Liver (tissue), 9 donors: ENCODE results near the gene WDR46. TPM values are rescaled to one million over a fixed set of nuclear protein-coding genes. Genes with fewer than 3 reads are reported as not detected.

Experiments used
- DNase-seq: peaks from one replicate; pipeline ENCODE4 v3.0.0-alpha.2; 2017; ENCODE audit warnings: low spot score
- H3K27ac ChIP-seq, 2 donors: one replicate each; pipeline ENCODE4 v1.7.0; 2013; ENCODE audit warnings: inconsistent platforms in 2 of 2, low read length in 2 of 2, control low read depth in 1 of 2, low read depth in 1 of 2, mild to moderate bottlenecking in 1 of 2
- H3K27me3 ChIP-seq, 4 donors: one replicate each; pipeline versions ENCODE4 v1.6.1 to v1.7.0; 2013; ENCODE audit warnings: low read length in 3 of 4, inconsistent platforms in 1 of 4, mild to moderate bottlenecking in 1 of 4, moderate library complexity in 1 of 4; ENCODE audit not compliant: control insufficient read depth in 4 of 4, insufficient read depth in 4 of 4
- H3K36me3 ChIP-seq, 4 donors: one replicate each; pipeline versions ENCODE4 v1.6.1 to v1.7.0; 2013; ENCODE audit warnings: low read length in 3 of 4, mild to moderate bottlenecking in 3 of 4, low read depth in 1 of 4, moderate library complexity in 1 of 4; ENCODE audit not compliant: control insufficient read depth in 4 of 4, insufficient read depth in 3 of 4
- H3K4me1 ChIP-seq, 4 donors: one replicate each; pipeline versions ENCODE4 v1.6.1 to v1.7.0; 2013; ENCODE audit warnings: low read length in 3 of 4, mild to moderate bottlenecking in 3 of 4, moderate library complexity in 1 of 4; ENCODE audit not compliant: control insufficient read depth in 4 of 4, insufficient read depth in 4 of 4
- H3K4me3 ChIP-seq, 3 donors: one replicate each; pipeline versions ENCODE4 v1.6.1 to v1.7.0; 2013; ENCODE audit warnings: low read length in 3 of 3, control low read depth in 1 of 3, low read depth in 1 of 3, mild to moderate bottlenecking in 1 of 3
- H3K9ac ChIP-seq, 2 donors: one replicate each; pipeline ENCODE4 v1.7.0; 2013; ENCODE audit warnings: low read length in 2 of 2, mild to moderate bottlenecking in 2 of 2, moderate library complexity in 2 of 2, control low read depth in 1 of 2, low read depth in 1 of 2
- H3K9me3 ChIP-seq, 4 donors: one replicate each; pipeline versions ENCODE4 v1.6.1 to v1.7.0; 2013; ENCODE audit warnings: low read length in 3 of 4; ENCODE audit not compliant: control insufficient read depth in 4 of 4
- ATF3 ChIP-seq: IDR thresholded peaks from 2 replicates; pipeline ENCODE4 v1.6.1; 2016; ENCODE audit warnings: antibody characterized with exemption
- CTCF ChIP-seq: fragments of 150-350 bp; IDR thresholded peaks from 2 replicates; pipeline ENCODE4 v1.5.1; 2017; ENCODE audit warnings: improper control_type of control experiment, low read depth, low read length; ENCODE audit not compliant: missing input control
- EGR1 ChIP-seq, 2 donors: IDR thresholded peaks; 2 replicates each; pipeline ENCODE4 v1.6.1; 2016 to 2018; ENCODE audit warnings: antibody characterized with exemption in 2 of 2, low read depth in 2 of 2
- FOXA1 ChIP-seq: IDR thresholded peaks from 2 replicates; pipeline ENCODE4 v1.6.1; 2016; ENCODE audit warnings: antibody characterized with exemption
- FOXA2 ChIP-seq: IDR thresholded peaks from 2 replicates; pipeline ENCODE4 v1.6.1; 2016; ENCODE audit warnings: antibody characterized with exemption
- GABPA ChIP-seq, 2 donors: IDR thresholded peaks in 1 of 2; conservative IDR thresholded peaks in 1 of 2; 2 replicates each; pipeline ENCODE4 v1.6.1; 2016; ENCODE audit warnings: antibody characterized with exemption in 2 of 2, mild to moderate bottlenecking in 1 of 2, moderate library complexity in 1 of 2
- HNF4A ChIP-seq, 2 donors: conservative IDR thresholded peaks; 2 replicates each; pipeline ENCODE4 v1.6.1; 2016; ENCODE audit warnings: antibody characterized with exemption in 2 of 2, mild to moderate bottlenecking in 2 of 2
- HNF4G ChIP-seq: IDR thresholded peaks from 2 replicates; pipeline ENCODE4 v1.6.1; 2016; ENCODE audit warnings: antibody characterized with exemption
- JUND ChIP-seq, 2 donors: IDR thresholded peaks; 2 replicates each; pipeline ENCODE4 v1.6.1; 2016; ENCODE audit warnings: antibody characterized with exemption in 2 of 2
- RAD21 ChIP-seq, 2 donors: IDR thresholded peaks; 2 replicates each; pipeline ENCODE4 v1.6.1; 2016; ENCODE audit warnings: antibody characterized with exemption in 2 of 2, mild to moderate bottlenecking in 2 of 2
- REST ChIP-seq: IDR thresholded peaks from 2 replicates; pipeline ENCODE4 v1.6.1; 2016; ENCODE audit warnings: antibody characterized with exemption, mild to moderate bottlenecking
- RXRA ChIP-seq, 2 donors: IDR thresholded peaks; 2 replicates each; pipeline ENCODE4 v1.6.1; 2017 to 2018; ENCODE audit warnings: antibody characterized with exemption in 2 of 2, mild to moderate bottlenecking in 1 of 2
- SP1 ChIP-seq: IDR thresholded peaks from 2 replicates; pipeline ENCODE4 v1.6.1; 2018; ENCODE audit warnings: antibody characterized with exemption, mild to moderate bottlenecking
- TAF1 ChIP-seq: conservative IDR thresholded peaks from 2 replicates; pipeline ENCODE4 v1.6.1; 2016; ENCODE audit warnings: antibody characterized with exemption, mild to moderate bottlenecking
- YY1 ChIP-seq: IDR thresholded peaks from 2 replicates; pipeline ENCODE4 v1.6.1; 2016; ENCODE audit warnings: antibody characterized with exemption, mild to moderate bottlenecking
- WGBS: extraction: QIAGEN DNeasy Blood & Tissue Kit; methylation state at CpG from one replicate; pipeline ENCODE4 v1.1.7; 2013; 5-methylcytosine and 5-hydroxymethylcytosine counted together
- polyA plus RNA-seq, 2 donors: library from polyadenylated mRNA; stranded (reverse) in 1 of 2; unstranded in 1 of 2; fragments of 200-250 nt in 1 of 2; fragments of >200 nt in 1 of 2; fragmentation: Nextera tagmentation in 1 of 2; extraction: Ambion mirVana in 1 of 2; gene quantifications; one replicate each; pipeline versions ENCODE4 v1.2.1 to v1.2.3, GENCODE V29; 2013 to 2015
- total RNA-seq, 2 donors: library from RNA; depleted of rRNA; stranded (reverse); fragments of >200 nt; gene quantifications; one replicate each; pipeline ENCODE4 v1.2.3, GENCODE V29; 2014
- TF ChIP-seq, protein P1 (sequence below): IDR thresholded peaks from 2 replicates; pipeline ENCODE4 v1.6.1; 2016; ENCODE audit warnings: antibody characterized with exemption
- donor health status: healthy.
- donor health status: healthy.
- donor health status: healthy.
- donor health status: healthy.
- donor health status: healthy.

The WDR46 gene
- total and polyA plus RNA-seq, 4 donors = 17.9 to 30.2 (median 25.7) TPM

- no peak for DNase-seq
- Histone ChIP-seq H3K4me3 (no peak overlapping the region), H3K27ac (no peak overlapping the region), H3K9me3 (no peaks in the 10 kb centered on the region), H3K9ac (no peak overlapping the region), H3K4me1 (peaks cover 11 to 34% (median 29%) of the 10 kb centered on the region in 4 donors), H3K27me3 (no peaks in the 10 kb centered on the region), H3K36me3 (peaks cover 7 to 38% (median 15%) of the 10 kb centered on the region in 4 donors)
- no peak for TF ChIP-seq CTCF
- TF ChIP-seq GABPA (IDR thresholded peaks at IDR 0.05 in 1 of 2, conservative IDR thresholded peaks at IDR 0.05 in 1 of 2) = no peak
- TF ChIP-seq TAF1 = no peak
- WGBS = 78% methylated on average over 10 of the region's 10 CpGs
These were observed 5.2 kb upstream of the WDR46 start for GRCh38 chr6:33294086-33294823.

DNA sequence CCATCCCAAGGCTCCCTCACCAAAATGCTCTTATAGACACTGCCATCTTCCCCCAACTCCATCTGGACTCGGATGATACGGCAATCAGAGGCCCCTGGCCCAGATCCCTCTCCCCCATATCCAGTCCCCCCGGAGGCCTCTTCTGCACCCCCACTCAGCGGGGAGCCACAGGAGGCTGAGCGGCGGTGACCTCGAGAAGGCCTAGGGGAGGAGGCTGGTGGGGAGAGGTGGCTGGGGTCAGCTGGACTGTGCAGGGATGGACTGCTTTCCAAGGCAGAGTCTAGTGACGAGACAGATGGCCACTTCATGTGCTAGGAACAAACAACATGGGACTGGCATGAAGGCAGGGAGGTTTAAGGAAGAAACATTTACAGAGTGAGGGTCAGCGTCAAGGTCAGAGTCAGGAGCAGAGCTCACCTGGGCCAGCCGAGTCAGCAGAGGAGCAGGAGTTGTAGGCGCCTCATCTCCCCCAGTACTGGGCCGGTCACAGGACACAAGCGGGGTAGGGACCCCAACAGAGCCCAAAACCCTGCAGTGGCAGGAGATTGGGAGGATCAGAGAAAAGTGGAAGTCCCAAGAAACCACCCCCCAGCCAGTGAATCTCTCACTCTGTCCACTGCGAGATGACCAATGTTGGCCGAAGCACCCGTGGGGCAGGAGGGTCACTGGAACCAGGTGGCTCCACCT is 4.1 kb upstream of the WDR46 start:
- H3K9ac ChIP-seq = no peak overlapping the region
- H3K9me3 ChIP-seq = no peaks in the 10 kb centered on the region
- peaks cover 14 to 39% (median 30%) of the 10 kb centered on the region in 4 donors for H3K4me1 ChIP-seq
- H3K27ac ChIP-seq = no peak overlapping the region
- TF ChIP-seq ATF3 (no peak), FOXA2 (no peak), HNF4A (conservative IDR thresholded peaks at IDR 0.05) (no peak), REST (no peak), RXRA (IDR thresholded peaks at IDR 0.05) (no peak), EGR1 (IDR thresholded peaks at IDR 0.05; ENCODE audit: low read depth in 2 of 2) (no peak), SP1 (no peak), RAD21 (IDR thresholded peaks at IDR 0.05) (no peak), JUND (IDR thresholded peaks at IDR 0.05) (no peak), HNF4G (no peak), YY1 (no peak), FOXA1 (no peak), TAF1 (no peak)
- TF ChIP-seq, protein P1, sequence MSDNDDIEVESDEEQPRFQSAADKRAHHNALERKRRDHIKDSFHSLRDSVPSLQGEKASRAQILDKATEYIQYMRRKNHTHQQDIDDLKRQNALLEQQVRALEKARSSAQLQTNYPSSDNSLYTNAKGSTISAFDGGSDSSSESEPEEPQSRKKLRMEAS = no peak
- 94% methylated on average over 16 of the region's 16 CpGs for WGBS
- H3K4me3 ChIP-seq = no peak overlapping the region
- peaks cover 7 to 38% (median 15%) of the 10 kb centered on the region in 4 donors for H3K36me3 ChIP-seq
- H3K27me3 ChIP-seq = no peaks in the 10 kb centered on the region
- no peak for DNase-seq
